Neural cell (in vitro differentiated cells): Measurements from ENCODE around the gene ACE. TPM values are rescaled to one million over a fixed set of nuclear protein-coding genes. Genes with fewer than 3 reads are reported as not detected.
"Not testable (repeated sequence)": the region's sequence is repeated elsewhere in the genome, so short reads cannot be mapped to it uniquely, and the experiment has no call there.

Source experiments
- H2AFZ ChIP-seq: fragments of 200-600, 300-800 bp; sonication (generic), shearing (Covaris generic); 2 replicates; pipeline ENCODE4 v1.6.0; 2014; ENCODE audit warnings: low read depth, mild to moderate bottlenecking, antibody characterized with exemption, low read length, moderate library complexity
- H3F3A ChIP-seq: fragments of 200-600 bp; shearing (Covaris generic); 2 replicates; pipeline ENCODE4 v1.6.1; 2016; ENCODE audit warnings: mild to moderate bottlenecking, moderate library complexity, mixed read lengths, antibody characterized with exemption, low read length; ENCODE audit not compliant: insufficient read depth, poor library complexity, severe bottlenecking
- H3K27ac ChIP-seq: fragments of 200-600, 300-800 bp; sonication (generic), shearing (Covaris generic); 2 replicates; pipeline ENCODE4 v1.5.1; 2014; ENCODE audit warnings: mild to moderate bottlenecking, low read length, moderate library complexity
- H3K27me3 ChIP-seq: fragments of 300-800, 200-600 bp; sonication (generic), shearing (Covaris generic); 2 replicates; pipeline ENCODE4 v1.6.0; 2014; ENCODE audit warnings: mild to moderate bottlenecking, low read depth, low read length, moderate library complexity; ENCODE audit not compliant: insufficient read depth
- H3K36me3 ChIP-seq: fragments of 300-800, 200-600 bp; sonication (generic), shearing (Covaris generic); 2 replicates; pipeline ENCODE4 v1.5.1; 2014; ENCODE audit warnings: mild to moderate bottlenecking, antibody characterized with exemption, low read length, moderate library complexity; ENCODE audit not compliant: insufficient read depth
- H3K4me2 ChIP-seq: fragments of 300-800, 200-600 bp; sonication (generic), shearing (Covaris generic); 2 replicates; pipeline ENCODE4 v1.6.0; 2014; ENCODE audit warnings: mild to moderate bottlenecking, low read length
- H3K4me3 ChIP-seq: fragments of 300-800, 200-600 bp; sonication (generic), shearing (Covaris generic); 2 replicates; pipeline ENCODE4 v1.5.1; 2014; ENCODE audit warnings: mild to moderate bottlenecking, low read length, moderate library complexity
- H3K79me2 ChIP-seq: fragments of 200-600 bp; shearing (Covaris generic); replicated peaks from 2 replicates; pipeline ENCODE4 v1.6.0; 2014; ENCODE audit warnings: mild to moderate bottlenecking, low read length, moderate library complexity; ENCODE audit not compliant: insufficient read depth
- H3K9ac ChIP-seq: fragments of 300-800, 200-600 bp; sonication (generic), shearing (Covaris generic); 2 replicates; pipeline ENCODE4 v1.6.1; 2016; ENCODE audit warnings: mild to moderate bottlenecking, low read length, mixed read lengths
- H3K9me2 ChIP-seq: fragments of 200-600 bp; shearing (Covaris generic); 2 replicates; pipeline ENCODE4 v1.6.1; 2016; ENCODE audit warnings: mild to moderate bottlenecking, low read length, mixed read lengths; ENCODE audit not compliant: insufficient read depth
- H3K9me3 ChIP-seq: fragments of 200-600, 300-800 bp; sonication (generic), shearing (Covaris generic); 2 replicates; pipeline ENCODE4 v1.6.1; 2016; ENCODE audit warnings: mild to moderate bottlenecking, mixed run types, low read length, moderate library complexity, mixed read lengths
- H4K20me1 ChIP-seq: fragments of 200-600 bp; shearing (Covaris generic); 2 replicates; pipeline ENCODE4 v1.6.1; 2016; ENCODE audit warnings: mild to moderate bottlenecking, mixed run types; ENCODE audit not compliant: insufficient read depth
- CTCF ChIP-seq: fragments of 450-650 bp; IDR thresholded peaks from 2 replicates; pipeline ENCODE4 v1.5.1; 2014; ENCODE audit warnings: antibody characterized with exemption, mild to moderate bottlenecking, moderate library complexity; ENCODE audit not compliant: poor library complexity, severe bottlenecking
- EP300 ChIP-seq: fragments of 450-650 bp; conservative IDR thresholded peaks from 2 replicates; pipeline ENCODE4 v1.6.1; 2014; ENCODE audit warnings: antibody characterized with exemption, mild to moderate bottlenecking, moderate library complexity; ENCODE audit not compliant: poor library complexity, severe bottlenecking
- EZH2 ChIP-seq: fragments of 200-600, 300-800 bp; shearing (Covaris generic), sonication (generic); IDR thresholded peaks from 2 replicates; pipeline ENCODE4 v1.6.1; 2014; ENCODE audit warnings: antibody characterized with exemption, low read length, borderline replicate concordance, mild to moderate bottlenecking; ENCODE audit not compliant: insufficient read depth, poor library complexity, severe bottlenecking
- MXI1 ChIP-seq: fragments of 450-650 bp; conservative IDR thresholded peaks from 2 replicates; pipeline ENCODE4 v1.6.1; 2014; ENCODE audit warnings: antibody characterized with exemption, mild to moderate bottlenecking; ENCODE audit not compliant: poor library complexity, severe bottlenecking
- POLR2AphosphoS5 ChIP-seq: IDR thresholded peaks from 2 replicates; pipeline ENCODE4 v1.6.1; 2012
- RAD21 ChIP-seq: fragments of 450-650 bp; conservative IDR thresholded peaks from 2 replicates; pipeline ENCODE4 v1.6.1; 2014; ENCODE audit warnings: antibody characterized with exemption, mild to moderate bottlenecking, moderate library complexity
- REST ChIP-seq: IDR thresholded peaks from 2 replicates; pipeline ENCODE4 v1.6.1; 2012; ENCODE audit warnings: borderline replicate concordance
- SMC3 ChIP-seq: fragments of 450-650 bp; conservative IDR thresholded peaks from 2 replicates; pipeline ENCODE4 v1.6.1; 2014; ENCODE audit warnings: antibody characterized with exemption, mild to moderate bottlenecking, moderate library complexity; ENCODE audit not compliant: poor library complexity
- TAF1 ChIP-seq: IDR thresholded peaks from 2 replicates; pipeline ENCODE4 v1.6.1; 2012; ENCODE audit warnings: low read depth
- polyA plus RNA-seq: library from polyadenylated mRNA; depleted of rRNA; stranded (reverse); fragments of >200 nt; gene quantifications from 2 replicates; pipeline ENCODE4 v1.2.3, GENCODE V29; 2014

Gene ACE
- polyA plus RNA-seq, 1 donor from 2014 or later: 1.5 TPM

GRCh38 chr17:63463771-63464170, 13.1 kb upstream of the ACE start:
- H3K9me2 ChIP-seq: no peaks in the 10 kb centered on the region
- H3K27ac ChIP-seq: no peak overlapping the region
- no peak overlapping the region for H3K9ac ChIP-seq
- H3K79me2 ChIP-seq: no peaks in the 10 kb centered on the region
- H2AFZ ChIP-seq: no peak overlapping the region
- no peaks in the 10 kb centered on the region for H3K9me3 ChIP-seq
- TF ChIP-seq EZH2 (no peak), EP300 (no peak), REST (no peak), RAD21 (no peak), POLR2AphosphoS5 (no peak), SMC3 (no peak), CTCF (no peak), MXI1 (no peak), TAF1 (no peak)
- H3K27me3 ChIP-seq: no peaks in the 10 kb centered on the region
- no peak overlapping the region for H3K4me3 ChIP-seq
- H3K4me2 ChIP-seq: no peak overlapping the region
- H3F3A ChIP-seq: no peaks in the 10 kb centered on the region
- no peaks in the 10 kb centered on the region for H4K20me1 ChIP-seq
- no peaks in the 10 kb centered on the region for H3K36me3 ChIP-seq

GRCh38 chr17:63464691-63465236, 12.1 kb upstream of the ACE start:
- Histone ChIP-seq H3K9me2 (no peaks in the 10 kb centered on the region), H3K79me2 (no peaks in the 10 kb centered on the region), H3K36me3 (no peaks in the 10 kb centered on the region), H4K20me1 (no peaks in the 10 kb centered on the region), H3K27ac (no peak overlapping the region), H2AFZ (no peak overlapping the region), H3K4me2 (no peak overlapping the region), H3K4me3 (no peak overlapping the region), H3K9me3 (no peaks in the 10 kb centered on the region), H3K27me3 (no peaks in the 10 kb centered on the region), H3K9ac (no peak overlapping the region), H3F3A (no peaks in the 10 kb centered on the region)
- no peak for TF ChIP-seq TAF1
- TF ChIP-seq EP300: no peak
- no peak for TF ChIP-seq CTCF

GRCh38 chr17:63468099-63468498, 8.8 kb upstream of the ACE start:
- not testable (repeated sequence) for H3K9ac ChIP-seq, H3K4me2 ChIP-seq, H2AFZ ChIP-seq, H3K9me3 ChIP-seq, H3K27me3 ChIP-seq, H3K27ac ChIP-seq, H3K4me3 ChIP-seq, H3K79me2 ChIP-seq, H4K20me1 ChIP-seq, H3K9me2 ChIP-seq, H3F3A ChIP-seq, H3K36me3 ChIP-seq
